Kidney (tissue), 14 donors: ENCODE measurements around the gene GCSAM. TPM values are rescaled to one million over a fixed set of nuclear protein-coding genes. Genes with fewer than 3 reads are reported as not detected.

Experiments
- DNase-seq, 5 donors: peaks; one replicate each; pipeline ENCODE4 v3.0.0-alpha.2; 2013 to 2020
- FAIRE-seq: peaks from 2 replicates; lab custom pipeline; 2012; peaks lifted over from hg19 to GRCh38; lab: Jason Lieb, UNC
- H3K27ac ChIP-seq, 2 donors: one replicate each; pipeline ENCODE4 v1.7.0; 2013; ENCODE audit warnings: low read depth in 2 of 2, low read length in 2 of 2, inconsistent platforms in 1 of 2
- H3K27me3 ChIP-seq: one replicate; pipeline ENCODE4 v1.7.1; 2013; ENCODE audit warnings: low read length, inconsistent platforms; ENCODE audit not compliant: control insufficient read depth, insufficient read depth
- H3K36me3 ChIP-seq, 3 donors: one replicate each; pipeline versions ENCODE4 v1.7.0 to v1.7.1; 2013; ENCODE audit warnings: low read length in 3 of 3, control low read depth in 1 of 3, inconsistent platforms in 1 of 3; ENCODE audit not compliant: insufficient read depth in 3 of 3, control insufficient read depth in 2 of 3
- H3K4me1 ChIP-seq, 3 donors: one replicate each; pipeline versions ENCODE4 v1.7.0 to v1.7.1; 2013; ENCODE audit warnings: low read length in 3 of 3, inconsistent platforms in 1 of 3, low read depth in 1 of 3; ENCODE audit not compliant: control insufficient read depth in 2 of 3, insufficient read depth in 2 of 3
- H3K4me3 ChIP-seq, 3 donors: one replicate each; pipeline versions ENCODE4 v1.7.0 to v1.8.1; 2013; ENCODE audit warnings: low read length in 3 of 3, control low read depth in 1 of 3, inconsistent platforms in 1 of 3
- H3K9ac ChIP-seq, 3 donors: one replicate each; pipeline versions ENCODE4 v1.7.0 to v1.7.1; 2013; ENCODE audit warnings: low read length in 3 of 3, control low read depth in 1 of 3, inconsistent platforms in 1 of 3
- H3K9me3 ChIP-seq, 3 donors: one replicate each; pipeline versions ENCODE4 v1.7.0 to v1.7.1; 2013; ENCODE audit warnings: low read length in 3 of 3, control low read depth in 1 of 3, inconsistent platforms in 1 of 3; ENCODE audit not compliant: control insufficient read depth in 2 of 3, insufficient read depth in 1 of 3
- CTCF ChIP-seq: IDR thresholded peaks from 3 replicates; pipeline ENCODE4 v1.5.1; 2012; ENCODE audit warnings: mild to moderate bottlenecking, moderate library complexity, borderline replicate concordance; ENCODE audit not compliant: insufficient read depth; ENCODE audit errors: extremely low read depth
- intact Hi-C: fragments of 100-400 bp; cut with DNase I; formaldehyde crosslinking; loops from one replicate; pipeline ENCODE4 v1.11.1; 2022
- polyA plus RNA-seq: library from polyadenylated mRNA; stranded (reverse); fragments of 350-450 nt; fragmentation: Illumina TruSeq; extraction: RNeasy Lipid Tissue Mini Kit (QIAGEN cat#74804); gene quantifications from one replicate; pipeline ENCODE4 v1.2.3, GENCODE V29; 2014; ENCODE audit warnings: low read depth, low replicate concordance; ENCODE audit not compliant: insufficient read depth
- total RNA-seq: library from RNA; stranded (reverse); fragmentation: NEBNext Ultra II Directional; extraction: Animal tissue kit (Norgen Biotek cat#: 25700); gene quantifications from one replicate; pipeline ENCODE4 v1.2.1, GENCODE V29; 2021
- donor health status: control.
- donor health status: control.
- donor health status: control.
- donor health status: control.
- donor health status: control.
- donor health status: DM: yes; HTN: yes; CAD: no.
- donor health status: Normal renal cell carcinoma (clear cell type).

The GCSAM gene
- total and polyA plus RNA-seq, 2 donors from 2014 or later: 0.88 TPM; not detected in 1

- no peak for DNase-seq
- no peak overlapping the region for H3K4me3 ChIP-seq
- no peak overlapping the region for H3K27ac ChIP-seq
- no peak for TF ChIP-seq CTCF
- peaks cover 0 to 3% (median 0%) of the 10 kb centered on the region in 3 donors for H3K4me1 ChIP-seq
- no peak for FAIRE-seq
- no peaks in the 10 kb centered on the region for H3K9me3 ChIP-seq
- intact Hi-C loops: no loop called here
- no peaks in the 10 kb centered on the region for H3K27me3 ChIP-seq
- no peaks in the 10 kb centered on the region for H3K36me3 ChIP-seq
- H3K9ac ChIP-seq: no peak overlapping the region
These were observed 494 bp downstream of the GCSAM start for GRCh38 chr3:112132554-112132953.

GRCh38 chr3:112132088-112132487 is 960 bp downstream of the GCSAM start:
- FAIRE-seq (no peak), DNase-seq (no peak)
- peaks cover 0 to 3% (median 0%) of the 10 kb centered on the region in 3 donors for H3K4me1 ChIP-seq
- H3K36me3 ChIP-seq: no peaks in the 10 kb centered on the region
- TF ChIP-seq CTCF: no peak
- H3K9me3 ChIP-seq: no peaks in the 10 kb centered on the region
- H3K27me3 ChIP-seq: no peaks in the 10 kb centered on the region
- H3K27ac ChIP-seq: no peak overlapping the region
- no peak overlapping the region for H3K4me3 ChIP-seq
- intact Hi-C loops: no loop called here
- H3K9ac ChIP-seq: no peak overlapping the region

- no peak for FAIRE-seq
- no peak overlapping the region for H3K9ac ChIP-seq
- peaks cover 0 to 8% (median 2%) of the 10 kb centered on the region in 3 donors for H3K4me1 ChIP-seq
- H3K4me3 ChIP-seq: no peak overlapping the region
- no peak for TF ChIP-seq CTCF
- DNase-seq: no peak
- intact Hi-C loops: no loop called here
- no peaks in the 10 kb centered on the region for H3K27me3 ChIP-seq
- H3K9me3 ChIP-seq: no peaks in the 10 kb centered on the region
- no peaks in the 10 kb centered on the region for H3K36me3 ChIP-seq
- H3K27ac ChIP-seq: no peak overlapping the region
These were observed 1.9 kb downstream of the GCSAM start for GRCh38 chr3:112131111-112131510.

- no peak for TF ChIP-seq CTCF
These were observed 2.4 kb downstream of the GCSAM start for GRCh38 chr3:112130638-112130993.

More at GRCh38 chr3:112130638-112130993, 2.4 kb downstream of the GCSAM start:
- intact Hi-C loops: no loop called here
- H3K27ac ChIP-seq: no peak overlapping the region
- peaks cover 0 to 8% (median 2%) of the 10 kb centered on the region in 3 donors for H3K4me1 ChIP-seq
- no peaks in the 10 kb centered on the region for H3K27me3 ChIP-seq
- no peak for FAIRE-seq
- H3K9me3 ChIP-seq: no peaks in the 10 kb centered on the region
- H3K36me3 ChIP-seq: no peaks in the 10 kb centered on the region
- DNase-seq: no peak
- H3K9ac ChIP-seq: no peak overlapping the region
- no peak overlapping the region for H3K4me3 ChIP-seq
